Stimulated activated CD8-positive, alpha-beta memory T cell treated with anti-CD3 and anti-CD28 coated beads, Interleukin-7, amount 100 ng/mL, for 48 hours (primary cell): ENCODE measurements around the gene ARHGEF11.
A peak's percentile ranks its signal among the peaks of the same experiment; 100 is the strongest.

Source experiments
- DNase-seq, 2 donors: peaks; one replicate each; pipeline ENCODE4 v3.0.0-alpha.2; 2020; ENCODE audit warnings: low read depth in 1 of 2; ENCODE audit errors: extremely low read depth in 1 of 2

ARHGEF11 gene

DNA sequence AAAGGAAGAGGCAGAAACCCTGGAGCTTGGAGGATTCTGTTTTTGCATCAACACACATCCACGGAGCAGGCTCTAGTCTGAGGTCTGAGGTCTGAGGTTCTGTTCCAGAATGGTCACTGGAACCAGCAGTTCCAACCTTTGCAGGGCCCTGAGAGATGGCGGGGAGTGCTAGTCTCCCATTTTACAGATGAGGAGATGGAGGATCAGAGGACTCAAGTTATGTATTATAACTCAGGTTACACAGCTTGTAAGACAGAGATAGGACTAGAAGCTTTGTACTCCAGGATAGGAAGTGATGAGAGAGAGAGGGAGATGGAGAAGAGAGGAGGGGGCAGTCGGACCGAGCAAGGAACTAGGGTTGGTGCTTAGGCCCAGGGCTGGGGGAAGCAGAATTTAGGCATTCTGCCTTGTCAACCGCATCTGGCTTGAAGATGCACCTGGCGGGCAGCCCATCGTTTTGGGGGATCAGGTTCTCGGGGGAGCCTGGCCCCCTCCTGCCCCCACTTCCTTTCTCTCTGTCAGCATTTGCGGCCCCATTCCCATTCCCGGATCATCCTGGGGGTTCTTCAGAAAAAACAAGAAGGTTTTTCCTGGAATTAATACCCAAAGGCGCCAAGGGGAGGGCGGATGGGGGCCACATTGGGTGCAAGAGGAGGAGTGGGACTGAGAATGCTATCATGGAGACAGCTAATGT lies 146.4 kb downstream of the ARHGEF11 start:
- DNase-seq = no peak

DNA sequence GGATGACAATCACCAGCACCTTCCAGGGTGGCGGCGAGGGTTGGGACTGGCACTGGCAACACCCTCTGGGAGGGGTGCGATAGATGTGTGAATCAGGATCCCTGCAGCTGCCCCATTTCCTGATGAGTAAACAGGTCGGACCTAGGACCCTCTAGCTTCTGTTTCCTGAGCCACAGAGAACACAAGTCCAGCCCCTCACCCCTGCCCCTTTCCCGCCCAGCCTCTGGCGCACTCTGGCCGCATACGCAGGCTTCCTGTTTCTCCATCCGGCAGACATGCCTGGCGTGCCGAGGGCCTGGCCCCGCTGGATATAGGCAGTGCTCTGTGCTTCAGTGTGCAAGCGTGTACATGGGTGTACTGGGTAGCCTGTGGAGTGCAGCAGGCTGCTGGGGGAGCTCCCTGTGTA lies 147.4 kb downstream of the ARHGEF11 start:
- no peak for DNase-seq

DNA sequence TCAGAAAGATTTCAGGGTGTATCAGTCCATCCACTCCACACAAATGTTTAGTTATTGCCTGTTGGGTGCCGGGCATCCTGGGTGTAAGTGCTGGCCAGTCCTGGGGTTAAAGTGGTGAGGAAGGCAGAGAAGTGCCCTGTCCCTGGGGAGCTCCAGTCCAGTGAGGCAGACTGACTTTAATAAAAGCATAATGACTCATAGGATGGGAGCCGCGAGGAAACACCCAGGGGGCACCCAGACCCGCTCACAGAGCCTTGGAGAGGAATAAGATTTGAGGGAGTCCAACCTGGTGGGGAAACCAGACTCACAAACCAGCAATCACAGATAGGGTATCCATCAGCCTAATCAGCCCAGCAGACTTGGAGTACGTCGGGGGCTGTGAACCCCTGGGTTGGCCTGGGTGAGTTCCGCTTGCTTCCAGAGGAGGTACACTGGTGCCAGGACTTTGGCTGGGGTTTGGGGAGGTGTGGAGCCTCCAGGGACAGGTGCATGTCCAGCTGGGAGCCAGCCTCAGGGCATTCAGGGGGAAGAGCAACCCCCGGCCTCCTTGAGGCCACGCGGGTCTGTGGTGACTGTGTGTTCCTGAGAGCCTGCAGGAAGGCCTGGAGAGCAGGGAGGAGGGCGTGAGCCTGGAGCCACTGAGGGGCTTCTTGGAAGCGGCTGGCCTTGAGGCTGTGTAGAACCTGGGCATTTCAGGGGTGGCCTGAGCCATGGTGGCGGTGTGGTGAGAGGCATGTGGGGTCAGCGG lies 148.3 kb downstream of the ARHGEF11 start:
- no peak for DNase-seq

DNA sequence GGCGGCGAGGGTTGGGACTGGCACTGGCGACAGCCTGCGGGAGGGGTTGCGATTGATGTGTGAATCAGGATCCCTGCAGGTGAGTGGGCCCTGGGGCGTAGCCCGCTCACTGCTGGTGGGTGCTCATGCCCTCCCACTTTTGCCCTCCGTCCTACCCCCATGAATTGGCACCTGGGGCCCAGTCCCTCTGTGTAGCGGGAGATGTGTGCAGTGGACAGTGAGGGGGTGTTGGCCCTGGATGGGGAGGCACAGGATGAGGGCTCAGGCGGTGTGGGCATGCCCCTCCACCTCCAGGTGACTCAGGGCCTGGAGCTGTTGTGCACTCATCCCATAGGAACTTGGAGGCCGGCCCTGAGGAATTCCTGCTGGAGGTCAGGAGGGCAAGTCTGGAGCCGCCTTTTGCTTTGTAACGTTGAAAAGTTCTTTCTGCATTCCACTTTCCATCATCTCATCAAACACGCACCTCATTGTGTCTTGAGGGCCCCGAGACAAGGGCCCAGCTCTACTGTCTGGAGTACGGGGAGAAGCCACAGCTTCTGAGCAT lies 149.0 kb downstream of the ARHGEF11 start:
- DNase-seq = no peak

DNA sequence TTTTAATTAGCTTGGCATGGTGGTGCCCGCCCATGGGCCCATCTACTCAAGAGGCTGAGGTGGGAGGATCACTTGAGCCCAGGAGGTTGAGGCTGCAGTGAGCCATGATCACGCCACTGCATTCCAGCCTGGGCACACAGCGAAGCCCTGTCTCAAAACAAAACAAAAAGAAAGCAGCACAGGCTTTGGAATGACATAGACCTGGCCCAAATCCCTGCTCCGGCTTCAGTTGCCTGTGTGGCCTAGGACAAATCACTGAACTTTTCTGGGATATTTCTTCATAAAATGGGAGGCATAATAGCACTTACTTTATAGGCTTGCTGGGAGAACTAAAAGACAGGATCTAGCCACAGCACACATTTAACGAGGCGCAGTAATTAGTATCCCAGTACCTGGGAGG lies 149.6 kb downstream of the ARHGEF11 start:
- DNase-seq = no peak

DNA sequence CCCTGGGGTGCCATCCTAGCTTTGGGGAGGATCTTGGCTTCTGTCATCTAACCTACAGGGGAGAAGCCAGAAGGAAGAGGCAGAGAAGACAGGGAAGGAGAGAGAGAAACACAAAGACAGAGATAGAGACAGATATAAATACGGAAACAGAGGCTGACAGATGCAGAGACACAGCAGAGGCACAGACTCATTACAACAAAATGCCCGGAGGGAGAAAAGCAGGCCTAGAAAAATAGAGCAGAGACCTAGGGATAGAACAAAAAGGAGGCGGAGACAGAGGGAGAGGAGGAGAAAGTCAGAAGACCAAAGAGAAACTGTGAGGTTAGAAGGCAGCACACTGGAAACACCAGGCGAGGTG lies 150.1 kb downstream of the ARHGEF11 start:
- DNase-seq = no peak

DNA sequence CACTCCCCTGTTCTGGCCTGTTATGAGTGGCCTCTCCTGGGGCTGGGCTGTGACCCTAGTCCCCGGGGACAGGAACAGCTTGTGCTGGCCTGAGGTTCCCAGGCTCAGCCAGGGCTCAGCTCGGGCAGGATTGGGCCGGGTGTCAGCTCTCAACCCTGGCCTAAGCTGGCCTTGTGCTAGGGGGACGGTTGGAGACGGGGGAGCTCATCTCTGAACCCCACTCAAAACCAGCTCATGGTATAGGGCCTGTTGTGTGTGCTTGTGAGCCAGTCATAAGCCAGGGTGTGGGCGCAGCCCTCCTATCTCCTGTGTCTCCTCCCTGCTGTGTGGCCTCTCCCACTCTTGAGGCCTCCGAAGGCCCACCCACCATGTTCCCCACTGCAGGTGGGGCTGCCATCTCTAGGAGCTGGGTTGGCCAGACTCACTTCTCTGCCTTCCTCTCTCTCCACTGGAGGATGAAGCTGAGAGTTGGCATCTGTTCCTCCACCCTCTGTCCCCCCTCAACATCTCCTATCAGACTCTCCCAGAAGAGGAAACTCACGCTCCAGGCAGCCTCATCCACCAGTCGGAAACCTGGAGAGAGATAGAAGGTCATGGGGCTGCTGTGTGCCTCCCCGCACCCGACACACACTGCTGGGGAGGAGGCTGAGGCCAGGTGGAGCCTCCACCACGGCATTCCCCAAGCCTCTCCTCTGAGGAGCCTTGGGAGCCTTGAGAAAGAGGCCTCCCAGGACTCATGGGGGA lies 150.7 kb downstream of the ARHGEF11 start:
- DNase-seq = no peak

DNA sequence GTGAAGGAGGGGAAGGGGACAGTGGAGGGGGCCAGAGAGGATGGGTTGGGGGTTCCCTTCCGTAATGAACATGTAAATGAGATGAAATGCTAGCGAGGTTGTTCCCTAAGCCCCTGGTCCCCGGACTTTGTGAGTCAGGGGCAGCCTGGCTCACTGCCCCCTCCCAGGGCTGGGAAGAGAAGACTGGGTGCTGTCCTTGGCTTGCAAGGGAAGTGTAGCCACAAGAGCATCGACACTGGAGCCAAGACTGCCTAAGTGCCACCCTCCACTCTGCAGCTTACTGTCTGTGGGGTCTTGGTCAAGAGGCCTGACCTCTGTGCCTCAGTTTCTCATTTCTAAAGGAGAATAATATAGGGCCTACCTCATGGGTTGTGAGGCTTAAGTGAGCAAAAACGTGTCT lies 151.5 kb downstream of the ARHGEF11 start:
- no peak for DNase-seq

DNA sequence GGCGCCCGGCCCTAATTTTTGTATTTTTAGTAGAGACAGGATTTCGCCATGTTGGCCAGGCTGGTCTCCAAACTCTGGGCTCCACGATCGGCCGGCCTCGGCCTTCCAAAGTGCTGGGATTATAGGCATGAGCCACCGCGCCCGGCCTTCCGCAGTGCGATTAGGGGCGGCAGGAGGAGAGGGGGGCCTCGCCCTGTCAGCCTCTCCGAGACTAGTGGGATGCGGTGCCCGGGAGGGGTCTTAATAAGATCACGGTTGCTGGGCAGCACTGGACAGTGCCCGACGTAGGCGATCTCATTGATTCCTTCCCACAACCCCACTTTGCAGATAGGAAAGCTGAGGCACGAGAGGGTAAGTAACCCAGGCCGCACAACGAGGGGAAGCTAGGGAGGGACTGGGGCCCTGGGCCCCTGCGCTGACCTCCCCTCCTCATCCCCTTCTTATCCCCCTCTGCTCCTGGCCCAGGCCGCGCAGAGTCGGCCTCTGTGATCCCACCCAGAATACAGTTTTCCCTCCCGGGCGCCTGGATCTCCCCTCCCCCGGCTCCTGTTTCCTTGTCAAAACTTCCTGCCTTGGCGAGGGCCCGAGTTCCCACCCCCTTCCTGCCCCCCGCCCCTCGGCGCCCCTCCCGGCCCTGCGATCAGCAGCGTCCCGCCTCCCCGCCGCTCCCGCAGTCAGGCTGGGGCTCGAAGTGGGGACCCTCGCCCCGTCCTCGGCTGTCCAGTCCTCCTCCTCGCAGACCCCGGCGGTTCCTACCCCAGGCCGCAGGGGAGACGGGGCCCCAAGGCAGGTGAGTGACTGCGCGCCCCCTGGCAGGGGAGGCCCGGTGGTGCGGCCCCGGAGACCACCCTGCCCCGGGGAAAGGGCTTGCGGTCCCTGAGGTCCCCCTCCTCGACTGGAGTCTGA lies 152.2 kb downstream of the ARHGEF11 start, which contains the start of gene PEAR1:
PEAR1 (plus strand) TSS at position 671 of the 906 bp plus-strand sequence. CDS start 10,209 bp downstream, outside the sequence.
- DNase-seq = no peak

DNA sequence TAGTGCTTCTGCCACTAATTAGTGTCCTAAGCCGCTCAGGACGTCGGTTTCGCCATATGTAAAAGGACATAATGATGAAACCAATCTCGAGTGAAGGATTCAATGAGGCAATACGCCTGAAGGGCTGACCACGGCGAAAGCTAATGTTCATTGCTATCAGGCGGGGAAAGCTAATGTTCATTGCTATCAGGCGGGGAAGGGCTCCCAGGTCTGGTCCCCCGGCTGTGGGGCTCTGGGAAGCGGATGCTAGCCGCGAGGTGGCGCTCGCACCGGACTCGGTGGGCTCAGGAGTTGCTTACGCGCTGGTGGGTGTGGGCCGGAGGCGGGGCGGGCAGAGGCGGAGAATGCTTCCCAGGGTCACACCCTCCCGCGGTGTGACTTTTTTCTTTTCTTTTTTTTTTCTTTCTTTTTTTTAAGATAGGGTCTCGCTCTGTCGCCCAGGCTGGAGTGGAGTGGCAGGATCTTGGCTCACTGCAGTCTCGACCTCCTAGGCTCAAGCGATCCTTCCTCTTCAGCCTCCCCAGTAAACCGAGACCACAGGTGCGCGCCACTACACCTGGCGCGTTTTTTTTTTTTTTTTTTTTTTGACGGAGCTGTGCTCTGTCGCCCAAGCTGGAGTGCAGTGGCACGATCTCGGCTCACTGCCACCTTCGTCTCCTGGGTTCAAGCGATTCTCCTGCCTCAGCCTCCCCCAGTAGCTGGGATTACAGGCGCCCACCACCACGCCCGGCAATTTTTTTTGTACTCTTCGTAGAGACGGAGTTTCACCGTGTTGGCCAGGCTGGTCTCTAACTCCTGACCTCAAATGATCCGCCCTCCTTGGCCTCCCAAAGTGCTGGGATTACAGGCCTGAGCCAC lies 153.1 kb downstream of the ARHGEF11 start:
- DNase-seq = peak; percentile 68 to 80

DNA sequence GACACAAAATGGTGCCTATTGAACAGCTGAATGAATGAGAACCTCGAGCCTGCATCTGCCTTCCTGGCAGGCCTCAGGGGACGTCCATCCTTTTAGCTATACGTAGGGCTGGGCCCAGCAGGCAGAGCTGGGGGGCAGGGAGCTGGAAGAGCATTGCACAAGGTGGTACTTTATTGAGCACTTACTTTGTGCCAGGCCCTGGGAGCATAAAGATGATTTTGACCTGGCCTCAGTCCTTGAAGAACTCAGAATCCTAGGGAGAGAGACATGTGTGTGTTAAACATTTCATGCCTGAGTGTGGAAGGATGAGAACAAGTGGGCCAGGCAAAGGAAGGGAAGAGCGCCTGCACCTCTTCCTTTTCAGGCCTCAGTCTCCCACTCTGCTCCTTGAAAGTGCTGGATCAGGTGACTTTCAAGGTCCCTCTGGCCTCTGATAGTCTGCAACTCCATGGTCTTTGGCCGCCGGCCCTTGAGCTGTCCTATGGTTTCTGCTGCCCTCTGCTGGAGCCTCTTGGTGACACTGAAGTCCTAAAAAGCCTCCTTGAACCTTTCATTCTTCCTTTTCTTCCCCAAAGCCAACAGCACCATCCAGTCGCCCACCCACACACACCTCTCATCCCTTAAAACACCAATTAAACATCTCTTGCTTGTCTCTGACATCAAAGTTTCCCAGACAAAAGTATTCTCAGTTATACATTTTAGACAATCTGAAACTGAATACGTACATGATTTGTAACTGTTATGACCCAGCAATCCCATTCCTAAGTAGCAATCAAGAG lies 155.6 kb downstream of the ARHGEF11 start:
- peak; percentile 19 to 39 for DNase-seq

DNA sequence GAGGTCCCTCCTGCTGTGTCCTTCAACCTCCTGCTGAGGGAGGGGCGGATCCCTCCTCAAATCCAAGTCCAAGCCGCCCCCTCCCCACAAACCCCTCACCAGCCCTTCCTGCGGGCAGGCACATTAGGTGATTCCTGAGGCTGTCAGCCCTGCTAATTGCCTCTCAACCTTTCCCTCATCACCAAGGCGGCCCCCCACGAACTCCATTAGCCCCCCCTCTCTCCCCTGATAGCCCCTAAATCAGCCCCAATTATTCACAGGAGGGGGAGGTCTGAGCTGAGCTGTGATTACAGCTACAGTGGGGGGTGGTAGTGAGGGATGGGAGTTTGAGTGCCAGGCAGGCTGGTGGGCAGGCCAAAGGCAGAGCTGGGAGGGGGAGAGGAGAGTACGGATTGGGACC lies 157.8 kb downstream of the ARHGEF11 start:
- no peak for DNase-seq

DNA sequence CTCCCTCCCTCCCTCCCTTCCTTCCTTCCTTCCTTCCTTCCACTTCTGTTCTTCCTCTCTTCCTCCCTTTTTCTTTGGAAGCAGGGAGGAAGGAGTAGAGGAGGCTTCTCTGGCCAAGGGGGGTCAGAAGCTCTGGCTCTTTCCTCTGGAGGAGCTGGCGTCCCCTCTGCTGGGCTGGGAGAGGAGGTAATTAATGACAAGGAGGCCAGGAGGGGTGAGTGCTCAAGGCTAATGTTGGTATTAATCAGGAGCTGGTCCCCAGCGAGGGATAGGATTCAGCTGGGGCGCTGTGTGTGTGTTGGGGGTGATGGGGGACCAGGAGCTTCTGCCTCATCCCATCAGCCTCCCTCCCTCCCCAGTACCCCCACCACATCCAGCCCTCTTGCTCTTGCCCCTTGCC lies 158.2 kb downstream of the ARHGEF11 start:
- DNase-seq = no peak

DNA sequence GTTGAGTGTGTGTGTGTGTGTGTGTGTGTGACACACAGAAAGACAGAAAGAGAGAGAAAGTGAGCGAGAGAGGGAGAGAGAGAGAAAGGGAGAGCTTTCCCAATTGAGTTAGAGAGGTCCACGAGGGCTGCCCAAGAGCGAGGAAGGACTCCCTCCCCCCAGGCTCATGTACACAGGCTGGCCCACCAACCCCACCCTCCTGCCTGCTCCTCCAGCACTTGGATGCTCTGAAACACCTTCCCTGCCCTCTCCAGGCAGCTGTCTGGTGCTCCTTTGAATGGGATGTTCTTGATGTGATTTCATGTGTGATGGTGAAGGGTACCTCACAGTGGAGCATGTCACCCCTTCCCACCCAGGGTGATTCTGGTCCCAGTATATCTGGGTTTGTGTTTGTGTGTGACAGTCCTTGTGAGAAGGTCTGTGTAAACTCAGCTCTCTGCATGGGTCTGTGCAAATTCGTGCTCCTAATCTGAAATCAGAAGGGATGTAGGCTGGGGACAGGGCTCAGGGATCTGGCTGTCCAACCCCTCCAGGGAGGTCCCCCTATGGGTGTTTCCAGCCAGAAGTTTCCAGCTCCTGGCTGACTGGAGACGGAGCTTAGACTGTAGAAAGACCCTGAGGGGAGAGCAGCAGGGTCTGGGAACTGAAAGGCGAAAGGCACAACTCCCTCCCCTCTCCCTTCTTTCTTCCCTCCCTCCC lies 158.8 kb downstream of the ARHGEF11 start:
- no peak for DNase-seq

DNA sequence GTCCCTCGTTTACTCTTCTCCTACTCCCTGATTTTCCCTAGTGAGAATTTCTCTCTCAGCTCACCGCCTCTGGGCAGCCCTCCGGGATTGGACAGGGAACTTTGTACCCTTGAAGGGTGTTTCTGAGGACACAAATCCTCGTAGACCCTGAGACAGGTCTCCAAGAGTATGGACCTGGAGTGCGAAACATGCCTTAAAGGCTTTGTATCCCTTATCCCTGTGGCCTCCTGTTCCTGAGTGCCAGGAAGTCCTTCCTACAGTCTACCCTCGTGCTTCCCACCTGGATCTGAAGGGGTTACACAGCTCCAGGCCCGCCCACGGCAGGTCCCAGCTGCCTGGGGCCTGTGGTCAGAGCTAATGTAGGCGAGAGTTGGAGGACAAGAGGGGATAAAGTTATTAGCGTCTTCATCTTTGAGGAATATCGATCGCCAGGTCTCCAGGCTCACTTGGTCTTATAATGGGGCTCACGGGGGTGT lies 159.6 kb downstream of the ARHGEF11 start:
- no peak for DNase-seq

DNA sequence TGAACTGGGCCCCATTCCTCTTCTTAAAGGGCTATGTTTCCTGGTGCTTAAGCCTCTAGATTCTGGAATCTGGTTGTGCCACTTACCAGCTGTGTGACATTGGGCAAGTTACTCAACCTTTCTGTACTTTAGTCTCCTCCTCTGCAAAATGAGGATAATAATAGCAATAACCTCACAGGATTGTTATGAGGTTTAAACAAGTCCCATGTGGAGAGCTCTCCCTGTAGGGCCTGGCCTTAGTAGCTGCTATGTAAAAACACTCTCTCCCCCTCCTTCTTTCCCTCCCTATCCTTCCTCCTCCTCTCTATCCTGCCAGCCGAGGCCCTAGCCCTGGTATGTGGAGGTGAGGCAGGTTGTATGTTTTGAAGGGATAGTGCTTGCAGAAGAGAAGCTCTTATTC lies 160.2 kb downstream of the ARHGEF11 start:
- no peak for DNase-seq
